ENCODE measurements around the gene CARD9. TPM values are rescaled to one million over a fixed set of nuclear protein-coding genes. Genes with fewer than 3 reads are reported as not detected.
A peak's percentile ranks its signal among the peaks of the same experiment; 100 is the strongest.

CARD9 gene
- total RNA-seq, 1 donor from 2014 or later: 0.59 TPM

GRCh38 chr9:136402067-136402466, 28.6 kb upstream of the CARD9 start:
- no peak for DNase-seq (ENCODE audit: low read depth, low spot score)

- DNase-seq (ENCODE audit: low read depth, low spot score): no peak
Measured at GRCh38 chr9:136401173-136401922, 27.9 kb upstream of the CARD9 start.

DNA sequence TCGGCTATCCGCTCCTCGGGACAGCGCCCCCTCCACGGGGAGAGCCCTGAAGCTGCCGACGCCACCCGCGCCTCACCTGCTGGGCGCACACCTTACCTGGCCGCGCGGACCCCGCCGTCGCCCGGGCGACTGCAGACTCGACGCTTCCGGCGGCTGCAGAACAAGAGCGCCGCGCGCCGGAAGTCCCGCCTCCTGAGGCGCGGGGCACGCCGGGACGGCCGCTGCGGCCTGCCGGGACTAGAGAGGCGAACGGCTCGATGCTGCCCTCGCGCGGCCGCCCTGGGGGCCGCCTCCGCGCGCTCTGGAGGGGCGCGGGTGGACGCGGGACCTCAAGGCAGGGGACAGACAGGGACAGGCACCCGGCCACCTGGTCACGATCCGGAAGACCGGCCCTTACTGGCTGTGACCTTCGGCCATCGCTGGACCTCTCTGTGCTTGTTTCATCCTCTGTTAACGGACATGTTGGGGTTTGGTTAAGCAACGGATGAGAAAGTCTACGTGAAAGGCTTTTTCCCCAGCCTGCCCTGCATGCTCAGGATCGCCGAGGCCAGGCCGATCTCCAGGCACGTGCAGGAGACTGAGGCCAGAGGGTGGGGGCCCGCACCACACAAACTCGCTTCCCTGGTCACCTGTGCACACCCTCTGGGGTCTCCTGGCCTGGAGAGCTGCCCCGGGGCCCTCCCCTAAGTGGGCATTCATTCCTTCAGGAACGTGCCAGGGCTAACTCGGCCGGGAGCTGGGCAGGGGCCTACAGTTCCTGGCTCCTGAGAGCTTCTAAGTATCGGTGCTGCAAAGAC, 26.8 kb upstream of the CARD9 start, which contains the start of gene SNAPC4:
TSS of gene SNAPC4 (minus strand) at position 133 of the 797 bp plus-strand sequence. CDS start 1,742 bp downstream, outside the sequence.
- peak; percentile 48 for DNase-seq (ENCODE audit: low read depth, low spot score)

DNA sequence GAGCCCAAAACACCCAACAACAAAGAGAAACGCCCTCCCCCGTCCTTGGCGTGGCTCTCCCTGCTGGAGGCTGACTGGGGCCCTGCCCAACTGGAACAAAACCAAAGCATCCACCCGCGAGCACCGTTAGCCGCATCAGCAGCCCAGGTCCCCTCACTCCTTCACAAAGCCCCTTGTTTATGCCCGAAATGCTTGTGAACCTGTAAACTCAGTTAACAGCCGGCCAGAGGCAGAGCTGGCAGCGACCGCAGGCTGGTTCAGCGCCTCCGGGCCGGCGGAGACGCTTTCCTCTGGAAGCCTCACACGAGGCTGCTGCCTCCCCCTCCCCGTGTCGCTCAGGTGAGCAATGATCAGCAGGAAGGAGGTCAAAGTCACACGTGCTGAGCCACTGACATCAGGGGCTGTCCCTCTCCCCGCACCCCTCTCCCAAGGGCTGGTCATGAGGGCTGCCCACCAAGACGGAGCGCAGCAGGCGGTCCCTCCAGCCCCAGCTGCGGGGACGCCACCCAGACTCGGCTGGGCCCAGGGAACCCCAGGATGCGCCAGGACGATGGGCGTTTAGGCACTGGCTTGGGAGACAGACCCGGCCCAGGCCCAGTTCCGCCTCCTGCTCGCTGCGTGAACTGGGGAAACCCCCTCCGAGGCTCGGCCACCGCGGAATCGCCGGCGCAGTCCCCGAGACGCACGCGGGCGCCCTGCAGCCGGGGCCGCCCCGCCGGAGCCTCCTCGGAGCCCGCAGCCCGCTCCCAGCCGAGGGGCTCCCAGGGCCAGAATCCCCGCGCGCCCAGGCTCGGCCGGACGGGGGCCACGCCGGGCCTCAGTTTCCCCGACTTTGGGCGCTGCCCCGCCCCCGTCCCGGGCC, 25.9 kb upstream of the CARD9 start:
- DNase-seq (ENCODE audit: low read depth, low spot score): no peak

- DNase-seq (ENCODE audit: low read depth, low spot score): no peak
Measured at GRCh38 chr9:136398286-136398685, 24.8 kb upstream of the CARD9 start.

DNA sequence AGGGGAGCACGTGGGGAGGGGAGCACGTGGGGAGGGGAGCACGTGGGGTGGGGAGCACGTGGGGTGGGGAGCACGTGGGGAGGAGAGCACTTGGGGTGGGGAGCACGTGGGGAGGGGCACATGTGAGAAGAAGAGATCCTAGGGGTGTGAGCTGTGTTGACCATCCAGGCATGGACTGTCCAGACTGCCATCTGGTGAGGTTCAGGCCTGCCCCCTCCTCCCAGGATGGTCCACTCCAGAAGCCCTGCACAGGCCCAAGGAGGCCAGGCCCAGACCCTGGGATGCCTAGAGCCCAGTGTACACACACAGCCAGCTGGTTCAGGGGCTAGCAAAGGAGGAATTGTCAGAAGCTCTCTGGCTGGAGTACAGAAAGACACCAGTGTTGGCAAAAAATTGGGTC, 24.2 kb upstream of the CARD9 start:
- no peak for DNase-seq (ENCODE audit: low read depth, low spot score)

DNA sequence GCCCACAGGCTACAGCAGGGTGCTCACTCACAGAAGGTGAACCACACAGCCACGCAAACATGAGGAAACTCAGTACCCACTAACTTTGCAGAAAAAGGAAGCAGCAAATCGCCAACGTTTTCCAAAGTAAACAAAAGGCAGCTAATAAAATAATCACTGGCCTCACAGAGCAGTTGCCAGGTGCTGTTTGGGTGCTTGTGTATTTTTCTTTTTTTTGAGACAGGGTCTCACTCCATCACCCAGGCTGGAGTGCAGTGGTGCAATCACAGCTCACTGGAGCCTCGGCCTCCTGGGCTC, 22.7 kb upstream of the CARD9 start:
- no peak for DNase-seq (ENCODE audit: low read depth, low spot score)

DNA sequence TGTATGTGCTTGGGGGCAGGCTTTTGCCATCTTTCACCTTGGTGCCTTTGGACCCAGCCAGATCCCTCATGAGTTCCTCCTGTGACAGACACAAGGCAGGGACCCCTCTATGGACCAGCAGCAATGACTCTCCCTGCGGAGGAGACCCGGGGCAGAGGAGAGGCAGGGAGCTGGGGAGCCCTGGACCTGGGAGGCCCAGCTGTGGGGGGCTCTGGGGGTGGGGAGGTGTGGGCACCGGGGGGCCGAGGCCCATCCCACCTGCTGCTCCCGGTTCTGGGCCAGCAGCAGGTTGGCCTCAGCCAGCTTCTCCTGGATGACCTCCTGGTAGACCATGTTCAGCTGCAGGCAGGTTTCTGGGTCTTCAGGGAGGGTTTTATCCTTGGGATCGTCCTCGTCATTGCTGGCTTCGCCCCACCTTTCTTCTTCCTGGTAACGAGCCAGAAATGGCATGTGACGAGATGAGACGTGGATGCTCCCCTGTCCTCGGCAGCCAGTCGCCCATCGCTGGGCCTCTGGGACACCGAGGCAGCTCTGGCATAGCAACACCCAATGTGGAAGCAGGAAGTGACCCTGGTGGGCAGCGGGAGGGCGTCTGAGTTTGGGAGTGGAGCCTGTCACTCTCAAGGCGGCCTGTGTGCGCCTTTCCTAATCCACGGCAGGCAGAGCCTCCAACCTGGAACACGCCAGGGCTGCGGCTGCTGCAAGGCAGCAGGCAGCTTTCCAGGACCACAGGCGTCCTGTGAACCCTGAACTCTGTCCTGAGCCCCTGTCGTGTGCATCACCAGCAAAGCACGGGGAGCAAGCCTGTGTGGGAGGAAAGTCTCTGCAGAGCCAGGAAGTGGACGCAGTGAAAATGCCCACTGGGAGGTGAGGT, 22.1 kb upstream of the CARD9 start:
- DNase-seq (ENCODE audit: low read depth, low spot score): no peak

- no peak for DNase-seq (ENCODE audit: low read depth, low spot score)
Measured at GRCh38 chr9:136395020-136395340, 21.5 kb upstream of the CARD9 start.

GRCh38 chr9:136394312-136395019, 21.0 kb upstream of the CARD9 start:
- no peak for DNase-seq (ENCODE audit: low read depth, low spot score)

GRCh38 chr9:136393531-136393930, 20.1 kb upstream of the CARD9 start:
- DNase-seq (ENCODE audit: low read depth, low spot score): no peak

- DNase-seq (ENCODE audit: low read depth, low spot score): no peak
Measured at GRCh38 chr9:136392538-136393449, 19.3 kb upstream of the CARD9 start.

GRCh38 chr9:136391737-136392537, 18.5 kb upstream of the CARD9 start:
- no peak for DNase-seq (ENCODE audit: low read depth, low spot score)

- no peak for DNase-seq (ENCODE audit: low read depth, low spot score)
Measured at GRCh38 chr9:136389396-136389795, 15.9 kb upstream of the CARD9 start.

DNA sequence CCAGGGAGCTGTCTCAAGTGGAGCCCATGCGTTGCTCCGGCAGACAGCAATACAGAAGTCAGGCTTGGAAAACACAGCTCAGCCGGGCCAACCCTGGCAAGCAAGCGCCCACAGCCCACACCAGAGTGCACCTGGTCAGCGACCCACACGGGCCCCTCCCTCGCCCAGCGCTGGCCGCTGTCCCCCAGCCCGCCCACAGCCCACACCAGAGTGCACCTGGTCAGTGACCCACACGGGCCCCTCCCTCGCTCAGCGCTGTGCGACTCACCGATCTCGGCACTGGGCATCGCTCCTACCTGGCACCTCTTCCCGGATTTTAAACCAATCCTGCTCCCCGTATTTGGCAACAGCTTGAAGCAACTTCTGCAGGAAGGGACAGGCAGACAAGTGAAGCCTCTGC, 13.7 kb upstream of the CARD9 start:
- no peak for DNase-seq (ENCODE audit: low read depth, low spot score)

GRCh38 chr9:136386018-136386417, 12.5 kb upstream of the CARD9 start:
- no peak for DNase-seq (ENCODE audit: low read depth, low spot score)

GRCh38 chr9:136385015-136385414, 11.5 kb upstream of the CARD9 start:
- no peak for DNase-seq (ENCODE audit: low read depth, low spot score)

DNA sequence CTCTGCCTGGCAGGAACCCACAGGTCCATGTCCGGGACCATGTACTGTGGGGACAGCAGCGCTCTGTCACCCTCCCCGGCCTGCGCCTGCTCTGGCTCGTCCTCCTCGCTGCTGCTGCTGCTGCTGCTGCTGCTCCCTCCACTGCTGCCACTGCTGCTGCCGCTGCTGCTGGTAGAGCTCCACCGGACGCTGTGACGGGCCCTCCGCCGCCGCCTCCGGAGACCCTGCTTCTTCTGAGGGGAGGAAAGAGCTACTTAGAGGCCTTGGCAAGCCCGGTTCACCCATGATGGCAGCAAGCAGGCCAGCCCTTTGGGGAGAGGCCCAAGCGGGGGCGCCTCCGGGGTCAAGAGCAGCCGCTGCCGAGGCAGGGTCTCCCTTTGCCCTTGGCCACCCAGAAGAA, 10.0 kb upstream of the CARD9 start:
- no peak for DNase-seq (ENCODE audit: low read depth, low spot score)
